ENCODE data around the gene LIMS2.

Gene LIMS2

GRCh38 chr2:127636248-127637235 lies 38.8 kb downstream of the LIMS2 start:
- no peak for TF ChIP-seq CTCF (conservative IDR thresholded peaks at IDR 0.05)
- H3K27ac ChIP-seq, result no peak overlapping the region

GRCh38 chr2:127635380-127636237 lies 39.7 kb downstream of the LIMS2 start:
- H3K27ac ChIP-seq, result no peak overlapping the region
- no peak for TF ChIP-seq CTCF (conservative IDR thresholded peaks at IDR 0.05)

GRCh38 chr2:127634626-127635379 lies 40.5 kb downstream of the LIMS2 start:
- no peak for TF ChIP-seq CTCF (conservative IDR thresholded peaks at IDR 0.05)
- no peak overlapping the region for H3K27ac ChIP-seq

GRCh38 chr2:127634066-127634617 lies 41.2 kb downstream of the LIMS2 start:
- no peak overlapping the region for H3K27ac ChIP-seq
- TF ChIP-seq CTCF (conservative IDR thresholded peaks at IDR 0.05), result no peak

GRCh38 chr2:127633556-127634065 lies 41.7 kb downstream of the LIMS2 start:
- no peak overlapping the region for H3K27ac ChIP-seq
- TF ChIP-seq CTCF (conservative IDR thresholded peaks at IDR 0.05), result no peak

- no peak overlapping the region for H3K27ac ChIP-seq
- no peak for TF ChIP-seq CTCF (conservative IDR thresholded peaks at IDR 0.05)
Measured at GRCh38 chr2:127632592-127633489, 42.5 kb downstream of the LIMS2 start.
